Activated CD8-positive, alpha-beta memory T cell treated with anti-CD3 and anti-CD28 coated beads, Interleukin-2, amount 50 U/mL, for 1 hour (primary cell): Measurements from ENCODE around the gene PDXDC1.
"Not testable (repeated sequence)": the region's sequence is repeated elsewhere in the genome, so short reads cannot be mapped to it uniquely, and the experiment has no call there.

Experiments used
- DNase-seq: peaks from one replicate; pipeline ENCODE4 v3.0.0-alpha.2; 2020; ENCODE audit errors: extremely low read depth

Gene PDXDC1, protein sequence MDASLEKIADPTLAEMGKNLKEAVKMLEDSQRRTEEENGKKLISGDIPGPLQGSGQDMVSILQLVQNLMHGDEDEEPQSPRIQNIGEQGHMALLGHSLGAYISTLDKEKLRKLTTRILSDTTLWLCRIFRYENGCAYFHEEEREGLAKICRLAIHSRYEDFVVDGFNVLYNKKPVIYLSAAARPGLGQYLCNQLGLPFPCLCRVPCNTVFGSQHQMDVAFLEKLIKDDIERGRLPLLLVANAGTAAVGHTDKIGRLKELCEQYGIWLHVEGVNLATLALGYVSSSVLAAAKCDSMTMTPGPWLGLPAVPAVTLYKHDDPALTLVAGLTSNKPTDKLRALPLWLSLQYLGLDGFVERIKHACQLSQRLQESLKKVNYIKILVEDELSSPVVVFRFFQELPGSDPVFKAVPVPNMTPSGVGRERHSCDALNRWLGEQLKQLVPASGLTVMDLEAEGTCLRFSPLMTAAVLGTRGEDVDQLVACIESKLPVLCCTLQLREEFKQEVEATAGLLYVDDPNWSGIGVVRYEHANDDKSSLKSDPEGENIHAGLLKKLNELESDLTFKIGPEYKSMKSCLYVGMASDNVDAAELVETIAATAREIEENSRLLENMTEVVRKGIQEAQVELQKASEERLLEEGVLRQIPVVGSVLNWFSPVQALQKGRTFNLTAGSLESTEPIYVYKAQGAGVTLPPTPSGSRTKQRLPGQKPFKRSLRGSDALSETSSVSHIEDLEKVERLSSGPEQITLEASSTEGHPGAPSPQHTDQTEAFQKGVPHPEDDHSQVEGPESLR

GRCh38 chr16:14974656-14975417, at the start of gene PDXDC1:
TSS of gene PDXDC1 (plus strand) at chr16:14975026. CDS start at chr16:14975200, 174 bp downstream.
- DNase-seq = peak; percentile 83

GRCh38 chr16:14928064-14928714, 46.6 kb upstream of the PDXDC1 start:
- DNase-seq = not testable (repeated sequence)

GRCh38 chr16:14929176-14929575, 45.6 kb upstream of the PDXDC1 start:
- not testable (repeated sequence) for DNase-seq

DNA sequence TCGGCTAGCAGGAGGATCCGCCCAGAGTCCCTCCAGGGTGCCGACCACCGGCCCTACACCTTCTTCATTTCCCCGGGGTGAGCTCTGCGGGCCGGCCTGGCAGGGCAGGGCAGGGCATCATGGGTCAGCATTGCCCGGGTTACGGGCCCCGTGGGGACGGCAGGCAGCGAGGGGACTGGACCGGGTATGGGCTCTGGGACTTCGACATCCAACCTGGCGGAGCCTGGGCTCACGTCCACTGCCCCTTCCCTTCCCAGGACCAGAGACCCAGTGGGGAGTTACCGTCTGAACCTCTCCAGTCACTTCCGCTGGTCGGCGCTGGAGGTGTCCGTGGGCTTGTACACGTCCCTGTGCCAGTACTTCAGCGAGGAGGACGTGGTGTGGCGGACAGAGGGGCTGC, 44.6 kb upstream of the PDXDC1 start:
- not testable (repeated sequence) for DNase-seq

- not testable (repeated sequence) for DNase-seq
These were observed 43.9 kb upstream of the PDXDC1 start for GRCh38 chr16:14930971-14931370.

GRCh38 chr16:14932581-14933375, 42.0 kb upstream of the PDXDC1 start:
- DNase-seq = not testable (repeated sequence)

- not testable (repeated sequence) for DNase-seq
These were observed 37.7 kb upstream of the PDXDC1 start, which contains the start of gene NPIPA1 for GRCh38 chr16:14937143-14937542. TSS of gene NPIPA1 (plus strand) at chr16:14937443. CDS start at chr16:14937443, 0 bp downstream.

DNA sequence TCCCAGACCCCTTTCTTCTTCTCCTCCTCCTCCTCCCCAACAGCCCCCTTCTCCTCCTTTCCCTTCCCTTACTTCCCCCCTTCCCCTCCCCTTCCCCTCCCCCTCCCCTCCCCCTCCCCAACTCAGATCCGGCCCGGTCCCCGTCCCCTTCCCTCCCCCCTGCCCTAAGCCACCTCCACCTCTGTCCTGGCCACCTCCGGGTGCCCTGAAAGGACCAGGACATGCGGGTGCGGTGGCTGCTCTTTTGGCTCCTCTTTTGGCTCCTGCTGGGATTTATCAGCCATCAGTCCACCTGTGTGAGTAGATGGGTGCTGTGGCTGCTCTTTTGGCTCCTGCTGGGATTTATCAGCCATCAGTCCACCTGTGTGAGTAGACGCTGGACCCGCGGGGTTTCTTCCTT, 36.8 kb upstream of the PDXDC1 start:
- DNase-seq = not testable (repeated sequence)

GRCh38 chr16:14942686-14943085, 32.1 kb upstream of the PDXDC1 start:
- not testable (repeated sequence) for DNase-seq

DNA sequence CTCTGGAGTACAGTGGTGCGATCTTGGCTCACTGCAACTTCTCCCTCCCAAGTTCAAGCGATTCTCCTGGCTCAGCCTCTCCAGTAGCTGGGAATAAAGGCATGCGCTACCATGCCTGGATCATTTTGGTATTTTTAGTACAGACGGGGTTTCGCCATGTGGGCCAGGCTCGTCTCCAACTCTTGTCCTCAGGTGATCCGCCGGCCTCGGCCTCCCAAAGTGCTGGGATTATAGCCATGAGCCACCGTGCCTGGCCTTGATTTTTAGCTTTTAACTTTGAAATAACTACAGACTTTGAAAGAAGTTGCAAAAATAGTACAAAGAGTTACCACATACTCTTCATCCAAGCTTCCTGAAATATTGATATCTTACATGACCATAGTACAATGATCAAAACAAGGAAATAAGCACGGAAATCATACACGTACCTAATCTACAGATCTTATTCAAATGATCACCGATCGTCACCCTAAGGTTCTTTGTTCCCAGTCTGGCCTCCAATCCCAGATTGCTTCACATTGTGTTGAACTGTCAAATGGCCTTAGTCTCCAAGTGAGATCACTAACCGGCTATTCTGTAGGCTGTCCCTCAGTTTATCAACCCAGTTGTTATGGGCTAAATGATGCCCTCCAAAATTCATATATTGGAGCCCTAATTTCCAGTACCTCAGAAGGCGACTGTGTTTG, 19.1 kb upstream of the PDXDC1 start:
- DNase-seq = no peak

GRCh38 chr16:14957576-14958322, 17.1 kb upstream of the PDXDC1 start:
- DNase-seq = no peak

GRCh38 chr16:14958323-14958600, 16.6 kb upstream of the PDXDC1 start:
- DNase-seq = no peak

DNA sequence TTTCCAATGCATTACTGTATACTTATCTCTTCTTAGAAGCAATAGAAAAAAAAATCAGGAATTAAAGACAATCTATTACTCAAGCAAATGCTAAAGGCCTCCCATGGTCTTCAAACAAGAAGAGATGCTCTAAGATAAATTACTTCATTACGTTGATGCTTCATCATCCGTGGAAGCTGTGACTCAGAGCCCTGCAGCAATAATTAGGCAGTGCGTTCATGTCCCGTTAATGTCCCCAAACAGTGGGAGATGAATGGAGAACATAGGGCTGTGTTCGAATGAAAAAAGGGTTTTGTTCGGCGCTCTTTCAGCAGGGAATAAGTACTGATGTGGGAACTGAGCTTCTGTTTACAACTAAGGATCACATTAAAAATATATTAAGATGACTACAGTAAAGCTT, 15.9 kb upstream of the PDXDC1 start:
- DNase-seq = no peak

DNA sequence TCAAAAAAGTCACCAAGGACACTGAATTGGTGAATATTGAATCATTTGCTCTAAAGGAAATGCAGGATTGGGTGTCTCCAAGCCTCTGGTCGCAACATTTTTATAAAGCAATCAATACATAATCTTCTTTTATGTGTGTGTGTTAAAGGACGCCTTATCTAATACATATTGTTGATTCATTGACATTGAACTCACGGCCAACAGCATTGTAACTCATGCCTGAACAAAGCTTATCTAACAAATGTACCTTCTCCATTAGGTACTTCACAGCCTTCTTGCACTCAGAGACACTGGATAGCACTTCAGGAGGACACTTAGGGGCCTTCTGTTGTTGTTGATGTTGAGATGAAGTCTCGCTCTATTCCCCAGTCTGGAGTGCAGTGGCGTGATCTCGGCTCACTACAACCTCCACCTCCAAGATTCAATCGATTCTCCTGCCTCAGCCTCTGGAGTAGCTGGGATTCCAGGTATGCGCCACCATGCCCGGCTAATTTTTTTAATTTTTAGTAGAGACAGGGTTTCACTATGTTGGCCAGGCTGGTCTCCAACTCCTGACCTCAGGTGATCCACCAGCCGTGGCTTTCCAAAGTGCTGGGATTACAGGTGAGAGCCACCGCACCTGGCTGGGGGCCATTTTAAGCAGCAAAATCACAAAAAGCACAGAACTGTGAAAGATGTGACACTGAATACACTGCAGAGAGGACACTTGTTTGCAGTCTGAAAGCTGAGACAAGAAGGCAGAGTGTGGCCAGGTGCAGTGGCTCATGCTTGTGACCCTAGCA, 13.2 kb upstream of the PDXDC1 start:
- no peak for DNase-seq

DNA sequence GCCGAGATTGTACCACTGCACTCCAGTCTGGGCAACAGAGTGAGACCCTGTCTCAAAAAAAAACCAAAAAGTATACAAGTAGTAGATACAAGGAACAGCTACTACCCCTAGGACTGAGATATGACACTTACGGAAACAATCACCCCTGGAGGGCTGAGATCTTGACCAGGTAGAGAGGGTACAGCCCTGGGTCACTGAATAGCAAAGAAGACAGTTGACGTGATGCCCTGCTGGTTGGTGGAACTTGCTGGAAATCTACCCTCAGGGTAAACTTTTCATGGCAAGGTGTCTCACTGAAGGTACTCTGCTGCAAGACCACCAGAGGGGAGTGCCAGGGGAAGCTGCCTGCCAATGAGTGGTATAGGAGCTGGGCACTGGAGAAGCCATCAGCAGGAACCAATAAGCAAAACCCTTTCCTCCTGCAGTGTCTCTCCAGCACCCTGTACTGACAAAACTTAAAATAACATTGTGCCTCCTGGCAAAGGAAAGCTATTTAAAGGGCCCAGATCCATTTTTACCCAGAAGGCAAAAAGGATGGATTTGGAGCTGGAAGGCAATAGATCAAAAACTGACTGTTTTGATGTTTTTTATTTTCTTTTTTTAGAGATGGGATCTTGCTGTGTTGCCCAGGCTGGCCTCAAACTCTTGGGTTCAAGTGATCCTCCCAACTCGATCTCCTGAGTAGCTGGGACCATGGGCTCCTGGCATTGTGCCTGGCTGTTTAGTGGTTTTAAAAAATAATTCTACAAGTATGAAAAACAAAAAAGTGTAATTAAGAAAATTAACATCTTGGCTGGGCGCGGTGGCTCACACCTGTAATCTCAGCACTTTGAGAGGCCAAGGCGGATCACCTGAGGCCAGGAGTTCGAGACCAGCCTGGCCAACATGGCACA, 11.3 kb upstream of the PDXDC1 start:
- DNase-seq = no peak

DNA sequence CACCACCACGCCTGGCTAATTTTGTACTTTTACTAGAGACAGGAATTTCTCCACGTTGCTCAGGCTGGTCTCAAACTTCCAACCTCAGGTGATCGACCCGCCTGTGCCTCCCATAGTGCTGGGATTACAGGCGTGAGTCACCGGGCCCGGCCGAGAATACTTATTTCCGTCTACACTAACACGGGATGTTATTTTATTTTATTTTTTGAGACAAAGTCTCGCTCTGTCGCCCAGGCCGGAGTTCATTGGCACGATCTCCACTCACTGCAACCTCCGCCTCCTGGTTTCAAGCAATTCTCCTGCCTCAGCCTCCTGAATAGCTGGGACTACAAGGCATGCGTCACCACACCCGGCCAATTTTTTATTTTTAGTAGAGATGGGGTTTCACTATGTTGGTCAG, 9.5 kb upstream of the PDXDC1 start:
- no peak for DNase-seq

DNA sequence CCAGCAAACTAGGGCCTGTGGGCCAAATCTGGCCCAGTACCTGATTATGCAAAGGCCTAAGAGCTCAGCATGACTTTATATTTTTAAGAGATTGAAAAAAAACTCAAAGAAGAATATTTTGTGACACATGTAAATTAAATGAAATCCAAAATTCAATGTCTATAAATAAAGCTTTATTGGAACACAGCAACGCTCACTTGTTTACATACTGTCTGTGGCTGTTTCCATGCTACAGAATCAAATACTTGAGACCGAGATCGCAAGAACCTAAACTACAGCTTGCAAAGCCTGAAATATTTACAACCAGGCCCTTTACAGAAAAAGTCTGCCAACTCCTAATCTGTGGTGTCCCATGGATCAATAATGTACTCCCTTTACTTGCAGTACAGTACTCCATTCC, 5.0 kb upstream of the PDXDC1 start:
- DNase-seq = not testable (repeated sequence)
